GM10266 (cell line): ENCODE data around the gene MCEMP1.

Experiments used
- DNase-seq: peaks from one replicate; pipeline ENCODE4 v3.0.0; 2012; ENCODE audit errors: extremely low spot score
- CTCF ChIP-seq: IDR thresholded peaks from 2 replicates; pipeline ENCODE4 v1.5.1; 2012; ENCODE audit warnings: mild to moderate bottlenecking, low read depth; ENCODE audit not compliant: control insufficient read depth, insufficient read depth; ENCODE audit errors: missing control alignments

MCEMP1 gene

DNA sequence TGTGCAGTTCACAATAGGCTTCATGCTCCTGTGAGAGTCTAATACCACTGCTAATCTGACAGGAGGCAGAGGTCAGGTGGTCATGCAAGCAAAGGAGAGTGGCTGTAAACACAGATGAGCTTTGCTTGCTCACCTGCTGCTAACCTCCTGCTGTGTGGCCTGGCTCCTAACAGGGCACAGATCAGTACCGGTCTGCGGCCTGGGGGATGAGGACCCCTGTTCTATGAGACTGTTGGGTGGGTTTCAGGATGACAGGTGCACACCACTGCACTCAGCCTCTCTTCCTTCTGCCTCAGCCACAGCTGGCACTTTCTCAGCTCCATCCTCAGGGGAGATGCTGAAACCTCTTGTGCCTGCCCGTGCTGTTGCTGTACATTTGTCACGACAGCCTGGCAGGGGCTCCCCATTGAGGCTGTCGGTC lies 45.4 kb downstream of the MCEMP1 start:
- no peak for TF ChIP-seq CTCF
- no peak for DNase-seq

DNA sequence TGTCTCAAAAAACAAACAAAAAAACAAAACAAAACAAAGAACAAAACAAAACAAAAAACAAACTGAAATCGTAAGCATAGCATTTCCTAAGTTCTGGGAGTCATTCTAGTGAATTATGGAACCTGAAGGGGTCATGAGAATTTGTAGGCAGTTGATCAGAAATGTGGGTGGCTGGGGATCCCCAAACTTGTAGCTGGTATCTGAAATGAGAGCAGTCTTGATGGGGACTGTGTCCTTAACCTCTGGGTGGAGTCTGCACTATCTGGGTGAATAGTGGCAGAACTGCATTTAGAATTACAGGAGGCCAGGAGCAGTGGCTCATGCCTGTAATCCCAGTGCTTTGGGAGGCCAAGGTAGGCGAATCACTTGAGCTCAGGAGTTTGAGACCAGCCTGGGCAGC lies 48.9 kb downstream of the MCEMP1 start:
- TF ChIP-seq CTCF = no peak

DNA sequence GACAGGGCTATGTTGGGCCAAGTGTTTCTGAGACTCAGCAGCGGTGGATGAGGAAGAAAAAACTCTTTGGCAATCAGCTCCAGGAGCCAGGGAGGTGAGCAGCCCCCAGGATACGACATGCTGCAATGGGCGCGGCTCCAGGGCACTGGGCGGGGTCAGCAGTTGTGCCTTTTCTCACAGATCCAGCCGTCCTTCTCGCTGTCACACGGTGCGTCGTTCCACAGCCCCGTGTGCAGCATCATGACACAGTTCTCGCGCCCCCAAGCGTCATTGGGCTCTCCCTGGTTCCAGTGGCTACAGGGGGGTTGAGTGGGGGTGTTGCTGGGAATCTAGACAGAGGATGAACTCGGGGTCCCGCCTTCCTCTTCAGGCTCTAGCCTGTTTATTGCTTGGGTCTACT lies 52.3 kb downstream of the MCEMP1 start:
- peak; percentile 23 for TF ChIP-seq CTCF

More for the DNA sequence above, 48.9 kb downstream of the MCEMP1 start:
- peak; percentile 59 for DNase-seq

More for the DNA sequence above, 52.3 kb downstream of the MCEMP1 start:
- DNase-seq = peak; percentile 50
